HG02571 (cell line): ENCODE data around the gene DCAF7.

Source experiments
- ATAC-seq: cut with Tn5 transposase; IDR thresholded peaks from one replicate; pipeline ENCODE4 v1.9.1; 2021; ENCODE audit warnings: mild to moderate bottlenecking, moderate library complexity; ENCODE audit not compliant: unreplicated experiment

DCAF7 gene, protein sequence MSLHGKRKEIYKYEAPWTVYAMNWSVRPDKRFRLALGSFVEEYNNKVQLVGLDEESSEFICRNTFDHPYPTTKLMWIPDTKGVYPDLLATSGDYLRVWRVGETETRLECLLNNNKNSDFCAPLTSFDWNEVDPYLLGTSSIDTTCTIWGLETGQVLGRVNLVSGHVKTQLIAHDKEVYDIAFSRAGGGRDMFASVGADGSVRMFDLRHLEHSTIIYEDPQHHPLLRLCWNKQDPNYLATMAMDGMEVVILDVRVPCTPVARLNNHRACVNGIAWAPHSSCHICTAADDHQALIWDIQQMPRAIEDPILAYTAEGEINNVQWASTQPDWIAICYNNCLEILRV

GRCh38 chr17:63549946-63550816, at the start of gene DCAF7:
Gene DCAF7 (plus strand): TSS chr17:63550477. CDS start chr17:63550678, 201 bp downstream.
- peak; percentile 94 for ATAC-seq

DNA sequence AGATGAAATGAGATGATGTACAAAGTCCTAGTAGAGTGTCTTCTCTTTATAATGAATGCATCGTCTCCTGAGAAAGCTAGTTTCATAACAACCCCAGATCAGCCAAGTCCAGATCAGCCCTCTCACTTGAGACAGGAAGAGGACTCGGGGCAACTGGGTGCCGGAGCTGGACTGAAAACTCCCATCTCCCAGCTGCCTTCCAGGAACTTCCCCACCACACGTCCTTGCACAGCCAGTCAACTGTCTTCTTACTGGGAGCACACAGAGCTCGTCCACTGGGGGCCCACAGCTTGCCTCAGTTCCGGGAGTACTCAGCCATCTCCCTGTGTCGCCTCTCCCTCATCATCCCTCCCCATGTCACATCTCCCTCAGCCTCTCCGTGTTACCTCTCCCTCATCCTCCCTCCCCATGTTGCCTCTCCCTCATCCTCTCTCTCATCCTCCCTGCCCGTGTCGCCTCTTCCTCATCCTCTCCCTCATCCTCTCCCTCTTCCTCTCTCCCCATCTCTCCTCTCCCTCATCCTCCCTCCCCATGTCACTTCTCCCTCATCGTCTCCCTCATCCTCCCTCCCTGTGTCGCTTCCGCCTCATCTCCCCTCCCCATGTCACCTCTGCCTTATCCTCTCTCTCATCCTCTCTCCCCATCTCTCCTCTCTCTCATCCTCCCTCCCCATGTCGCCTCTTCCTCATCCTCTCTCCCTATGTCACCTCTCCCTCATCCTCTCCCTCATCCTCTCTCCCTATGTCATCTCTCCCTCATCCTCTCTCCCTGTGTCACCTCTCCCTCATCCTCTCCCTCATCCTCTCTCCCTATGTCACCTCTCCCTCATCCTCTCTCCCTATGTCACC, 49.5 kb upstream of the DCAF7 start:
- no peak for ATAC-seq

DNA sequence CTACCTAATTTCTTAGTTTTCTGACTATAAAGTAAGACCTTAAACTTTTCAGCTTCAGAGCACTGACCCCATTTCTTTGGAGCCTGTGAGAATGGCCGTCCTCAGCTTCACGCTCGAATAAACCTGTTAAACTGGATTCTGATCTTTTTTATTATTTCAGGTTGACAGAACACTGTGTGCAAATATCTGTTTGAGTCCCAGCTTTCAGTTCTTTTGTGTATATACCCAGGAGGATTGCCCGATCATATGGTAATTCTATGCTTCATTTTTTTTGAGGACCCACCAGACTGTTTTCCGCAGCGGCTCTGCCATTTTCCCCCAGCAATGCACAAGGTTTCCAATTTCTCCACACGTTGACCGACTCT, 47.0 kb upstream of the DCAF7 start:
- ATAC-seq, result no peak

GRCh38 chr17:63504261-63504660, 46.0 kb upstream of the DCAF7 start:
- ATAC-seq, result no peak

GRCh38 chr17:63505341-63505740, 44.9 kb upstream of the DCAF7 start:
- no peak for ATAC-seq

DNA sequence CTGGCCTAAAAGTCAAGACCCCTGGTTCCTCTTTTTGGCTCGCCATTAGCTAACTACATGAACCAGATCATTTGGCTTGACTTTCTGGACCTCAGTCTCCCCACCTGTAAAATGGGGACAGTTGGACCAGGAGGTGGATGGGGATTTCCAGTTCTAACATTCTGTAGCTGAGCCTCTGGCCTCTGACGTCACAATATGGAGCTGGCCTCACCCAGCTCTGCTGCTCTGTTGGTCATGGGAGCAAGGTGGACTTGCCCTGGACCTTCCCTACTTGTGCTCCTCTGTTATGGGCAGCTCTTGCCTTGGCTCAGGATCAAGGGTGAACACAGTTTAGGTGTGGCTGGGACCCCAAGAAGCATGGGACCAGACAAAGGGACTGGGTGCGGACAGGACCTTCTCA, 43.6 kb upstream of the DCAF7 start:
- ATAC-seq, result no peak

GRCh38 chr17:63511331-63511730, 38.9 kb upstream of the DCAF7 start:
- no peak for ATAC-seq

- ATAC-seq, result no peak
Observed at GRCh38 chr17:63512388-63512787, 37.9 kb upstream of the DCAF7 start.

GRCh38 chr17:63512896-63513644, 37.2 kb upstream of the DCAF7 start:
- no peak for ATAC-seq

DNA sequence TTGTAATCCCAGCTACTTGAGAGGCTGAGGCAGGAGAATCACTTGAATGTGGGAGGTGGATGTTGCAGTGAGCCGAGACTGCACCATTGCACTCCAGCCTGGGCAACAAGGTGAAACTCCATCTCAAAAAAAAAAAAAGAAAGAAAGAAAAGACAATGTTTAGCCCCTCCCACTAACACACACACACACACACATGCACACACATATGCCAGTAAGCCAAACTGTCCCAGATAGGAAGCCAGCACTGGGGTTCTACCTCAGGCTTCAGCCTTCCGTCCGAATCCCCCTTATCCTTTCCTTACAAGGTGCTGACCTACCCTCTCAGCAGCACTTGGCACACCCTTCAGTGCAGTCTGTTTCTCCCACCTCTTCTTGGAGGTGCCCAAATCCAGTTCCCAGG, 35.8 kb upstream of the DCAF7 start:
- no peak for ATAC-seq

- no peak for ATAC-seq
Observed at GRCh38 chr17:63514974-63515373, 35.3 kb upstream of the DCAF7 start.

DNA sequence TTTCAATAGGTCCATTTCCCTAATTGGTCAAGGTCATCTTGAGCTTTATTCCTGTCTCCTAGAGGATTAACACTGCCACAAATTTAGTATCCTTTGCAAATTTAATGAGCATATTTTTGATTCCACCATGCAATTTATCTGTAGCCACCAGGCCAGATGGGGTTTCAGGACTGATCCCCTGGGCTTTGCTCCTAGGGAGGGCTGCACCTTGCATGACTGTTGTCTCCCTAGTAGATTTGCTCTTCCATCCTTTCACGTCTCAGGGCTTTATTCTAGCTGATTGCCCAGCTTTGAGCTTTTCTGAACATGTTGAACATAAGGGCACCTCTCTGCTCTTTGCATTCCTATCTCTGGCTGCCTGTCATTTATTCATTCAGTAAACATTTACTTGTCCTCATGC, 34.9 kb upstream of the DCAF7 start:
- ATAC-seq, result no peak

DNA sequence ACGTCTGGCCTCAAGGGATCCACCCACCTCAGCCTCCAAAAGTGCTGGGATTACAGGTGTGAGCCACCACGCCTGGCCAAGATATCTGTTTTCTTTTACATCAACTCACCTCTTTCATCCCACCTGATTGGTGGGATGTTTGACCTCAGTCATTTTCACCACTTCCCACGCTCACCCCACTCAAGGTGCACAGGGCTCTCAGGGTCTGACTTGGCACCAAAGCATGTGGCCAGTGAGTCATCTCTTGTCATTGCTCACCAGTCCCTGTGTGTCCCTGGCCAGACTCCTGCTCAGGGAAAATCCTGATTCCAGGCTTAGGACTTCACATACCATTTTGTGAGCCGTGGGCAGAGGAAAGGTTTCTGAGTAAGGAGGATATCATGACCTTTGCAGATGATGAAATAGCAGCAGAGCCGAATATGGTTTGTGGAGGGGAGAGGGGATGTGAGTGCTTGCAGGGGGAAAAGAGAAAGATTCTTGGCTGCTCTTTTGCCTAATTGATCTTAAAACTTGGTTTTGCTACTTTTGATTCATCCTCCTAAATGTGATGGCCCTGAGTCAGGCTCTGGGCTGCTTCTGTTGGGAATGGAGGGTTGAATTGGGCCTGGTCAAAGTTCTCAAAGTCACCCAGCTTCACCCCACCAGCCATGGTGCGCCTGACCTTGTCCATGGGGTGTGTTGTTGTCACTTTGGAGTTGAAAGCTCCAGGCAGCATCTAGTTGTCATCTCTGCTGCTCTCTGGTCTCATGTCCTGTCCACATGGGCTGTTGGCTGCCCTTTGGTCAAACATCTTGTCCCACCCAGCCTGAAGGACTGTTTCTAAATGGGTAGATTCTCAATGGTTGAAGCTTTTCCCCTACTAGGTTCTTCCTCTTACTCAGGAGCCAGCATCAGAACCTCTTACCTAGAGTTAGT, 33.1 kb upstream of the DCAF7 start:
- no peak for ATAC-seq

DNA sequence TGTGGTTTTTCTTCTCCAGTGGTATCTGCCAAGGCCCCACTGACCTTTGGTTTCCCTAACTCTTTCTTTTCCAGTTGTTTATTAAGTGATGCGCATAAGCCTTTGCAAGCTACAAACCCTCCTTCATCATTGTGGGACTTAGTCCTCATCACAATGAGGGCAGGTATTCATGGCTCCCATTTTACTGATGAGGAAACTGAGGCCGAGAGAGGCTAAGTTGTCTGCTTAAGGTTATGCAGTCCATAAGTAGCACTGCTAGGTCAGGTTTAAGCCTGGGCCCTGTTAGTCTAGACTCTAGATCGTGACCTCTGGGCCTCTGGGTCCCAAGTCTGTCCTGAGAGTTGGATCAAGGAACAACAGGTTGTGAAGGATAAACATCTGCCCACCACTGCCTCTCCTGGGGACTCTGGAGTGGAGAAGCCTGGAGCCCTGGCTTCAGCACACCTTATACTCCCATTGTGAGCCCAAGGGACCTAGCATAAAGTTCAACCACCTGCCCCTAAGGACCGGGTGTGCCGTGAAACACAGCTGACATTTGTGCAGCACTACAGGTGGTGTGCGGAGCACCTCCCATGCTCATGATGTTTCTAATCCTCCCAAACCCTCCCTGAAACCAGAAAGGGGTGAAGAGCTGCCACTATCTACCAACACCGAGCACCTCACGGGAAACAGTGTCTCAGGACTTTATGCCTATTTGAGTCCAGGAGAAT, 32.3 kb upstream of the DCAF7 start:
- ATAC-seq, result no peak

- no peak for ATAC-seq
Observed at GRCh38 chr17:63519116-63519881, 31.0 kb upstream of the DCAF7 start.

DNA sequence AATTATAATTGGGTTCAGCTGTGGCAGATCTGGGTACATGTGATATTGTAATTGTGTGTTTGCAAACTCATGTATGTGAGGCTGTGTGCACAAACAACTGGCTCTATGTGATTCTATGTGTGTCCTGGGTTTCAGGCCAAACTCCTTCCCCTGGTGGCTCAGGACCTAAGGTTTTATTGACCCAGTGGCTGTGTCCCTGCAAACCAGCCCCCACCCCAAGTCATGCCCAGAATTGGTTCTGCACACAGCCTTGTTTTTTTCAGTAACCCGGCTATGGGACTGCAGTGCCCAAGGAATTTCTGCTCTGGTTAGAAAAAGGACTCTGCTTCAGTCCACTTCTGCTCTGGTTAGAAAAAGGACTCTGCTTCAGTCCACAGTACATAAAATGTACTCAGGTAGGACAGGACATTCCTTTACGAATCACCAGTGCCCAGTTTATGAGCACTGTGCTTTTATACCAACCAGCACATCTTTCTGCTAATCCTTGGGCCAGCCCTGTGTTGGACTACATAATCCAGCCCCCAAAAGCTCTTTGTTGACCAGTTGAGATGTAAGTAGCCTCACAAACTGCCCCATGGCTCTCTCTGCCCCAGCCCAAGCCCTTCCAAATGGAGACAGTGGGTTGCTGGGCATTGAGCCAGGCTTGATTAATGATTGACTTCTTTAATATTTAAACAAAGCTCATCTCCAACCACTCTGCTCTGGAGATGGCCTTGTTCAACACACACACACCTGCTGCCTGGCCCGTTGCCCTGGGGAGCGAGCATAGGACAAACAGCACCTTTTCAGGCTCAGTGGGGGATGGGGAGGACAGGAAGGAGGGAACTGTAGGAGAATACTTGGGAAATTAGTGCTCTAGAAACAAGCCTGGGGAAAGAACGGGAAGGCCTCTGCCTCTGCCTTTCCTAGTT, 30.1 kb upstream of the DCAF7 start:
- ATAC-seq, result no peak

- no peak for ATAC-seq
Observed at GRCh38 chr17:63523253-63523855, 26.9 kb upstream of the DCAF7 start, which contains the start of gene KCNH6. Gene KCNH6 (plus strand): TSS chr17:63523358. CDS start chr17:63523414, 56 bp downstream.
